GM12878 (cell line): ENCODE data around the gene SMYD5. TPM values are rescaled to one million over a fixed set of nuclear protein-coding genes. Genes with fewer than 3 reads are reported as not detected.
A peak's percentile ranks its signal among the peaks of the same experiment; 100 is the strongest.

Source experiments
- ATAC-seq: fragments of 200-7000 bp; cut with Tn5 transposase; 3 replicates; pipeline ENCODE4 v1.9.1; 2020; ENCODE audit warnings: mild to moderate bottlenecking, moderate library complexity
- BruUV-seq: library from RNA; stranded (reverse); fragments of 400-500 nt; replicated peaks from 2 replicates; lab custom pipeline; 2021; lab: Mats Ljungman, UMichigan
- CTCF ChIA-PET: fragments of 300-600 bp; sonication (Branson Sonifier 250); formaldehyde crosslinking; extraction: SDS; loops from one replicate; lab custom pipeline; 2021; ENCODE audit warnings: inconsistent platforms; lab: Yijun Ruan, JAX
- POLR2A ChIA-PET: fragments of 350-600 bp; formaldehyde crosslinking; extraction: SDS; loops from one replicate; lab custom pipeline; 2021; ENCODE audit warnings: inconsistent platforms; lab: Charles Lee
- RAD21 ChIA-PET: fragments of 300-600 bp; sonication (Branson Sonifier 250); formaldehyde crosslinking; loops from one replicate; lab custom pipeline; 2023; ENCODE audit warnings: antibody characterized with exemption; ENCODE audit not compliant: unreplicated experiment; lab: Charles Lee
- SMC1A ChIA-PET: fragments of 300-600 bp; sonication (Branson Sonifier 250); formaldehyde crosslinking; loops from one replicate; lab custom pipeline; 2023; ENCODE audit not compliant: unreplicated experiment, uncharacterized antibody; lab: Charles Lee
- DNase-seq: peaks from one replicate; pipeline ENCODE4 v3.0.0-alpha.2; 2011; ENCODE audit warnings: low read depth, low spot score
- FAIRE-seq: peaks from 3 replicates; lab custom pipeline; 2011; peaks lifted over from hg19 to GRCh38; lab: Jason Lieb, UNC
- H2AFZ ChIP-seq: 2 replicates; pipeline ENCODE4 v1.6.0; 2011; ENCODE audit warnings: low read depth, low read length, control low read depth; ENCODE audit not compliant: control insufficient read depth
- H3K27ac ChIP-seq: 2 replicates; pipeline ENCODE4 v1.5.1; 2011; ENCODE audit warnings: control low read depth; ENCODE audit not compliant: control insufficient read depth, insufficient read depth
- H3K27me3 ChIP-seq, 2 experiments: replicated peaks in 1 of 2; 2 replicates each; pipeline versions ENCODE4 v1.6.0 to v1.6.1; 2011; ENCODE audit warnings: low read length in 1 of 2; ENCODE audit not compliant: control insufficient read depth in 2 of 2, insufficient read depth in 2 of 2
- H3K36me3 ChIP-seq, 2 experiments: 2 replicates each; pipeline ENCODE4 v1.5.1; 2011; ENCODE audit warnings: low read length in 1 of 2; ENCODE audit not compliant: control insufficient read depth in 2 of 2, insufficient read depth in 2 of 2
- H3K4me1 ChIP-seq: 2 replicates; pipeline ENCODE4 v1.6.1; 2011; ENCODE audit warnings: mild to moderate bottlenecking, low read length, moderate library complexity, mixed read lengths; ENCODE audit not compliant: control insufficient read depth, insufficient read depth
- H3K4me2 ChIP-seq: 2 replicates; pipeline ENCODE4 v1.6.0; 2011; ENCODE audit warnings: control low read depth; ENCODE audit not compliant: control insufficient read depth, insufficient read depth
- H3K4me3 ChIP-seq: fragments of 200-600 bp; sonication (generic); 2 replicates; pipeline ENCODE4 v1.5.1; 2016
- H3K79me2 ChIP-seq: 2 replicates; pipeline ENCODE4 v1.6.0; 2011; ENCODE audit warnings: low read length; ENCODE audit not compliant: control insufficient read depth, insufficient read depth
- H3K9ac ChIP-seq: 2 replicates; pipeline ENCODE4 v1.8.0; 2011; ENCODE audit warnings: low read length, control low read depth, mixed read lengths; ENCODE audit not compliant: control insufficient read depth, insufficient read depth
- H3K9me3 ChIP-seq: replicated peaks from 3 replicates; pipeline ENCODE4 v1.5.1; 2011; ENCODE audit warnings: mild to moderate bottlenecking, low read length; ENCODE audit not compliant: control insufficient read depth, insufficient read depth
- H4K20me1 ChIP-seq: 2 replicates; pipeline ENCODE4 v1.6.0; 2011; ENCODE audit not compliant: control insufficient read depth, insufficient read depth
- ATF2 ChIP-seq: IDR thresholded peaks from 2 replicates; pipeline ENCODE4 v1.6.1; 2012; ENCODE audit warnings: low read length, inconsistent platforms
- CTCF ChIP-seq, 3 experiments: IDR thresholded peaks in 2 of 3; conservative IDR thresholded peaks in 1 of 3; 2 replicates each; pipeline ENCODE4 v1.5.1; 2011; ENCODE audit warnings: low read depth in 3 of 3, low read length in 3 of 3, mild to moderate bottlenecking in 3 of 3, control low read depth in 2 of 3, moderate library complexity in 2 of 3, inconsistent platforms in 1 of 3, mixed read lengths in 1 of 3; ENCODE audit not compliant: control insufficient read depth in 2 of 3, insufficient read depth in 1 of 3; ENCODE audit errors: extremely low read depth in 1 of 3
- FOXM1 ChIP-seq: IDR thresholded peaks from 2 replicates; pipeline ENCODE4 v1.6.1; 2012; ENCODE audit warnings: low read depth, mild to moderate bottlenecking, inconsistent platforms, low read length, moderate library complexity
- HDAC2 ChIP-seq: fragments of 200-600 bp; sonication (generic); IDR thresholded peaks from 2 replicates; pipeline ENCODE4 v1.6.1; 2017
- IRF3 ChIP-seq: fragments of 450-650 bp; IDR thresholded peaks from 2 replicates; pipeline ENCODE4 v1.6.1; 2014; ENCODE audit warnings: mild to moderate bottlenecking
- IRF4 ChIP-seq: IDR thresholded peaks from 2 replicates; pipeline ENCODE4 v1.6.1; 2011; ENCODE audit warnings: low read depth, low read length
- RAD21 ChIP-seq: IDR thresholded peaks from 2 replicates; pipeline ENCODE4 v1.6.1; 2011; ENCODE audit warnings: mild to moderate bottlenecking, low read depth, low read length, moderate library complexity; ENCODE audit not compliant: insufficient read depth
- USF2 ChIP-seq: IDR thresholded peaks from 2 replicates; pipeline ENCODE4 v1.6.1; 2011; ENCODE audit warnings: low read depth, low read length, improper control_type of control experiment, borderline replicate concordance
- WRNIP1 ChIP-seq: IDR thresholded peaks from 2 replicates; pipeline ENCODE4 v1.6.1; 2011; ENCODE audit warnings: low read depth, low read length, improper control_type of control experiment, borderline replicate concordance
- WGBS: methylation state at CpG from one replicate; pipeline ENCODE4 v1.1.6; 2016; ENCODE audit warnings: low lambda C conversion rate; ENCODE audit not compliant: insufficient replicate concordance, insufficient coverage; ENCODE audit errors: missing lambda C conversion rate; 5-methylcytosine and 5-hydroxymethylcytosine counted together
- in situ Hi-C: fragments of 300-500 bp; cut with MboI; formaldehyde crosslinking; loops from 9 replicates; pipeline ENCODE4 v1.14.3; 2018; ENCODE audit warnings: mixed read lengths
- intact Hi-C: fragments of 100-400 bp; cut with micrococcal nuclease; formaldehyde crosslinking; loops from one replicate; pipeline ENCODE4 v1.14.2; 2022; ENCODE audit not compliant: unreplicated experiment
- polyA plus RNA-seq, 11 experiments: library from polyadenylated mRNA; depleted of rRNA in 4 of 11; unstranded in 6 of 11; stranded (reverse) in 5 of 11; fragments of >200 nt; fragmentation: Nextera tagmentation in 4 of 11; fragmentation: Illumina TruSeq in 1 of 11; extraction: Ambion mirVana in 4 of 11; extraction: Trizol in 1 of 11; gene quantifications; 1 replicate in 1 of 11; 2 replicates in 10 of 11; pipeline versions ENCODE4 v1.2.1 to v1.2.3, GENCODE V29; 2011 to 2016; ENCODE audit warnings: inconsistent platforms in 2 of 11, missing spikeins in 2 of 11, low read depth in 1 of 11
- total RNA-seq, 4 experiments: library from RNA; depleted of rRNA in 3 of 4; stranded (reverse); fragments of >200 nt in 3 of 4; fragmentation: Illumina TruSeq in 1 of 4; extraction: Trizol in 1 of 4; gene quantifications; 2 replicates each; pipeline versions ENCODE4 v1.2.1 to v1.2.3, GENCODE V29; 2013 to 2021

Gene SMYD5
- total and polyA plus RNA-seq, 10 of the 15 experiments (the other 5 are each of a cell fraction or from before 2014, with no cell fraction given) = 6.1 to 35.3 (median 26.4) TPM

- WGBS = 75% methylated on average over 16 of the region's 17 CpGs
- BruUV-seq = no TSS peak
- Histone ChIP-seq H4K20me1 (no peaks in the 10 kb centered on the region), H3K9ac (no peak overlapping the region), H3K4me2 (no peak overlapping the region), H3K9me3 (no peaks in the 10 kb centered on the region), H3K27ac (no peak overlapping the region), H3K27me3 (no peaks in the 10 kb centered on the region), H3K36me3 (peaks cover 10 to 22% of the 10 kb centered on the region in 2 experiments; a peak in 3 of 4 replicates), H3K79me2 (no peaks in the 10 kb centered on the region), H3K4me3 (no peak overlapping the region), H3K4me1 (no peaks in the 10 kb centered on the region), H2AFZ (no peak overlapping the region)
- RAD21 ChIA-PET = no interaction called here
- DNase-seq = no peak
- CTCF ChIA-PET = no interaction called here
- TF ChIP-seq HDAC2 (no peak), CTCF (IDR thresholded peaks at IDR 0.05 in 2 of 3, conservative IDR thresholded peaks at IDR 0.05 in 1 of 3; ENCODE audit: control insufficient read depth in 2 of 3, extremely low read depth in 1 of 3, insufficient read depth in 1 of 3, low read depth in 3 of 3, low read length in 3 of 3) (peak; percentile 9 to 27 (median 25); a peak in 2 of 6 replicates), RAD21 (peak; percentile 15; the same call in 1 of the 2 replicates), FOXM1 (no peak), USF2 (no peak), IRF3 (no peak), IRF4 (no peak), WRNIP1 (no peak), ATF2 (no peak)
- no peak for FAIRE-seq
- POLR2A ChIA-PET = no interaction called here
- intact Hi-C loops (no loop called here), in situ Hi-C loops (no loop called here)
- peak; percentile 42 for ATAC-seq
- SMC1A ChIA-PET = no interaction called here
These were observed 46.4 kb downstream of the SMYD5 start for GRCh38 chr2:73260338-73260984.
